NCI-H2029 treated with DMSO at 0.1 percent for 48 hours (cell line): ENCODE data around the gene SLC16A11.
"Not testable (repeated sequence)": the region's sequence is repeated elsewhere in the genome, so short reads cannot be mapped to it uniquely, and the experiment has no call there.

Source experiments
- DNase-seq: peaks from one replicate; lab custom pipeline; 2025; lab: John Stamatoyannopoulos, UW

The SLC16A11 gene

GRCh38 chr17:7043497-7044198 is at the start of gene SLC16A11:
SLC16A11 (minus strand) TSS chr17:7044092; CDS start chr17:7043513, 579 bp downstream.
- no peak for DNase-seq

GRCh38 chr17:7091311-7092005 is 47.6 kb upstream of the SLC16A11 start:
- DNase-seq: not testable (repeated sequence)

- DNase-seq: not testable (repeated sequence)
Measured at GRCh38 chr17:7089570-7089969, 45.7 kb upstream of the SLC16A11 start.

GRCh38 chr17:7088442-7088841 is 44.5 kb upstream of the SLC16A11 start:
- DNase-seq: not testable (repeated sequence)

- no peak for DNase-seq
Measured at GRCh38 chr17:7084088-7084487, 40.2 kb upstream of the SLC16A11 start.

- DNase-seq: no peak
Measured at GRCh38 chr17:7083592-7083991, 39.7 kb upstream of the SLC16A11 start.

- no peak for DNase-seq
Measured at GRCh38 chr17:7081341-7082062, 37.6 kb upstream of the SLC16A11 start.

- DNase-seq: no peak
Measured at GRCh38 chr17:7080456-7081041, 36.7 kb upstream of the SLC16A11 start.

GRCh38 chr17:7079581-7080455 is 35.9 kb upstream of the SLC16A11 start, which contains the start of gene CLEC10A:
CLEC10A (minus strand) TSS chr17:7080251; CDS start chr17:7078812, 1,439 bp downstream.
- no peak for DNase-seq

GRCh38 chr17:7078711-7079110 is 34.8 kb upstream of the SLC16A11 start:
- DNase-seq: no peak

- DNase-seq: no peak
Measured at GRCh38 chr17:7077911-7078546, 34.1 kb upstream of the SLC16A11 start.

- no peak for DNase-seq
Measured at GRCh38 chr17:7074931-7075330, 31.0 kb upstream of the SLC16A11 start.

- DNase-seq: no peak
Measured at GRCh38 chr17:7072406-7072805, 28.5 kb upstream of the SLC16A11 start.

GRCh38 chr17:7070712-7071111 is 26.8 kb upstream of the SLC16A11 start:
- DNase-seq: no peak

GRCh38 chr17:7068268-7068667 is 24.4 kb upstream of the SLC16A11 start:
- no peak for DNase-seq

- no peak for DNase-seq
Measured at GRCh38 chr17:7067198-7067597, 23.3 kb upstream of the SLC16A11 start.

- no peak for DNase-seq
Measured at GRCh38 chr17:7064261-7064660, 20.4 kb upstream of the SLC16A11 start.

GRCh38 chr17:7063518-7064094 is 19.7 kb upstream of the SLC16A11 start:
- DNase-seq: no peak

GRCh38 chr17:7060165-7060891 is 16.4 kb upstream of the SLC16A11 start:
- DNase-seq: no peak
